Measurements from ENCODE around the gene GGTA1. TPM values are rescaled to one million over a fixed set of nuclear protein-coding genes. Genes with fewer than 3 reads are reported as not detected.
"Not testable (repeated sequence)": the region's sequence is repeated elsewhere in the genome, so short reads cannot be mapped to it uniquely, and the experiment has no call there.

GGTA1 gene
- total and polyA plus RNA-seq, 2 donors from 2014 or later, result 6.8 to 11.0 TPM

DNA sequence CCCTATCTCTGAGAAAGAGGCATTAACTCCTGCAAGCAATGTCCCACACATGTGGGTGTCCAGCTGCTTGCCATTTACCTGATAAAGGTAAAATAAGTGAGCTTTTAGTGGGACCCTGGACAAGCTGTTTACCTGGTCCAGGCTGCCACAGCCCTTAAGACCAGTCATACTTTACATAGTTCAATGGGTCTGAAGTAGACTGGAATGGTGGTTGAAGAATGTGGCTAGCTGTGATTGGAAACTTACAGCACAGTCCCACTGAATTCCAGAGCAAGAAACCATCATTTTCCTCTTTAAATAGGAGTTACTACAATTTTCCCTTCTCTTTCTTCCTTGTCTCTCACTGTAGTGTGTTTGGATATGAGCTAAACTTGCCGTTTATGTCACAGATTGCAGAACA lies 60.6 kb downstream of the GGTA1 start:
- Histone ChIP-seq H3K27ac (ENCODE audit: low read depth in 2 of 2, low read length in 2 of 2) (no peak overlapping the region), H3K27me3 (ENCODE audit: control insufficient read depth, insufficient read depth, low read length) (no peaks in the 10 kb centered on the region), H3K4me1 (ENCODE audit: control insufficient read depth in 2 of 3, insufficient read depth in 2 of 3, low read depth in 1 of 3, low read length in 3 of 3) (no peaks in the 10 kb centered on the region), H3K36me3 (ENCODE audit: control insufficient read depth in 2 of 3, insufficient read depth in 3 of 3, low read length in 3 of 3) (no peaks in the 10 kb centered on the region), H3K9ac (ENCODE audit: low read length in 3 of 3) (no peak overlapping the region), H3K9me3 (ENCODE audit: control insufficient read depth in 2 of 3, insufficient read depth in 1 of 3, low read length in 3 of 3) (no peaks in the 10 kb centered on the region), H3K4me3 (ENCODE audit: low read length in 3 of 3) (no peak overlapping the region)
- DNase-seq (no peak), FAIRE-seq (no peak)
- intact Hi-C loops (cut with DNase I), result no loop called here
- TF ChIP-seq, protein P1, sequence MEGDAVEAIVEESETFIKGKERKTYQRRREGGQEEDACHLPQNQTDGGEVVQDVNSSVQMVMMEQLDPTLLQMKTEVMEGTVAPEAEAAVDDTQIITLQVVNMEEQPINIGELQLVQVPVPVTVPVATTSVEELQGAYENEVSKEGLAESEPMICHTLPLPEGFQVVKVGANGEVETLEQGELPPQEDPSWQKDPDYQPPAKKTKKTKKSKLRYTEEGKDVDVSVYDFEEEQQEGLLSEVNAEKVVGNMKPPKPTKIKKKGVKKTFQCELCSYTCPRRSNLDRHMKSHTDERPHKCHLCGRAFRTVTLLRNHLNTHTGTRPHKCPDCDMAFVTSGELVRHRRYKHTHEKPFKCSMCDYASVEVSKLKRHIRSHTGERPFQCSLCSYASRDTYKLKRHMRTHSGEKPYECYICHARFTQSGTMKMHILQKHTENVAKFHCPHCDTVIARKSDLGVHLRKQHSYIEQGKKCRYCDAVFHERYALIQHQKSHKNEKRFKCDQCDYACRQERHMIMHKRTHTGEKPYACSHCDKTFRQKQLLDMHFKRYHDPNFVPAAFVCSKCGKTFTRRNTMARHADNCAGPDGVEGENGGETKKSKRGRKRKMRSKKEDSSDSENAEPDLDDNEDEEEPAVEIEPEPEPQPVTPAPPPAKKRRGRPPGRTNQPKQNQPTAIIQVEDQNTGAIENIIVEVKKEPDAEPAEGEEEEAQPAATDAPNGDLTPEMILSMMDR (IDR thresholded peaks at IDR 0.05; ENCODE audit: borderline replicate concordance, extremely low read depth, insufficient read depth), result no peak

DNA sequence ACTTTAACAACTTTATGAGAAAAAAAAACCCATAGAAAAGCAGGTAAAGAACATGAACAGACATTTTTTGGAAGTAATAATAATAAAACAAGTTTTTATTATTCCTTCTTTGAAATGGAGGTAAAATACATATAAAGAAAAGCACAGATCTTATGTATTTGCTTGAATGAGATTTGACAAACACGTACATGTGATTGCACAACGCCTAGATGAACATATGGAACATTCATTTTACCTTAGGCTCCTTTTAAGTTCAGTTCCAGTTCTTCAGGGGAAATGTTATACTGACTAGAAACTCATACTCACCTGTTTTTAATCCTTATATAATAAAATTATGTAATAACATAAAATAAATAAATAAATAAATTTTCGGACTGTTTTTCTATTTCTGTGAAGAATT lies 61.8 kb downstream of the GGTA1 start:
- TF ChIP-seq, protein P1 (IDR thresholded peaks at IDR 0.05; ENCODE audit: borderline replicate concordance, extremely low read depth, insufficient read depth), result no peak
- no peak for FAIRE-seq

DNA sequence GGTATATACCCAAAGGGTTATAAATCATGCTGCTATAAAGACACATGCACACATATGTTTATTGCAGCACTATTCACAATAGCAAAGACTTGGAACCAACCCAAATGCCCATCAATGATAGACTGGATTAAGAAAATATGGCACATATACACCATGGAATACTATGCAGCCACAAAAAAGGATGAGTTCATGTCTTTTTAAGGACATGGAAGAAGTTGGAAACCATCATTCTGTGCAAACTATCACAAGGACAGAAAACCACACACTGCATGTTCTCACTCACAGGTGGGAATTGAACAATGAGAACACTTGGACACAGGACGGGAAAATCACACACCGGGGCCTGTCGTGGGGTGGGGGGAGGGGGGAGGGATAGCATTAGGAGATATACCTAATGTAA lies 62.6 kb downstream of the GGTA1 start:
- not testable (repeated sequence) for H3K27ac ChIP-seq (ENCODE audit: low read depth in 2 of 2, low read length in 2 of 2)

More for the DNA sequence above, 61.8 kb downstream of the GGTA1 start:
- H3K9ac ChIP-seq (ENCODE audit: low read length in 3 of 3), result no peak overlapping the region
- intact Hi-C loops (cut with DNase I), result no loop called here
- H3K27ac ChIP-seq (ENCODE audit: low read depth in 2 of 2, low read length in 2 of 2), result no peak overlapping the region
- H3K4me3 ChIP-seq (ENCODE audit: low read length in 3 of 3), result no peak overlapping the region
- no peak for DNase-seq
- no peaks in the 10 kb centered on the region for H3K27me3 ChIP-seq (ENCODE audit: control insufficient read depth, insufficient read depth, low read length)
- no peaks in the 10 kb centered on the region for H3K4me1 ChIP-seq (ENCODE audit: control insufficient read depth in 2 of 3, insufficient read depth in 2 of 3, low read depth in 1 of 3, low read length in 3 of 3)
- no peaks in the 10 kb centered on the region for H3K9me3 ChIP-seq (ENCODE audit: control insufficient read depth in 2 of 3, insufficient read depth in 1 of 3, low read length in 3 of 3)
- no peaks in the 10 kb centered on the region for H3K36me3 ChIP-seq (ENCODE audit: control insufficient read depth in 2 of 3, insufficient read depth in 3 of 3, low read length in 3 of 3)

DNA sequence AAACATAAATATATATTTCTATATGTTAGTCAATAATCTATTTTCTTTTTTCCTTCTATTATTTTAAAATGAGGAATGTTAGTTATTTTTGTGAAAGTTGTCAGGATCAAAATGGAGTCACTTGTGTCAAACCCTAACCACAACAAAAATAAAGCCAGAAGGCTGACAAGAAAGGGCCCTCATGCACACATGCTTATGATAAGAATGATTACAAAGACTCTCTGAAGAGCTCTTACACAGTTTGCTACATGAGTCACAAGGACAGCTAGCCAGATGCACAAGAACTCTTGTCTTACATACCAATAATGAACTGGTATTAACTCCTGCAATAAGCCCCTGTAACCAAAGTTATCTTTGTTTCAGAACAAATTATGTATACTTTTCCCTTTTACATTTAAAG lies 64.7 kb downstream of the GGTA1 start:
- no peak for FAIRE-seq

More for the DNA sequence above, 62.6 kb downstream of the GGTA1 start:
- intact Hi-C loops (cut with DNase I); H3K9me3 ChIP-seq (ENCODE audit: control insufficient read depth in 2 of 3, insufficient read depth in 1 of 3, low read length in 3 of 3); H3K9ac ChIP-seq (ENCODE audit: low read length in 3 of 3); H3K27me3 ChIP-seq (ENCODE audit: control insufficient read depth, insufficient read depth, low read length); H3K4me1 ChIP-seq (ENCODE audit: control insufficient read depth in 2 of 3, insufficient read depth in 2 of 3, low read depth in 1 of 3, low read length in 3 of 3); H3K4me3 ChIP-seq (ENCODE audit: low read length in 3 of 3); H3K36me3 ChIP-seq (ENCODE audit: control insufficient read depth in 2 of 3, insufficient read depth in 3 of 3, low read length in 3 of 3); FAIRE-seq; DNase-seq: not testable (repeated sequence)

More for the DNA sequence above, 64.7 kb downstream of the GGTA1 start:
- Histone ChIP-seq H3K27ac (ENCODE audit: low read depth in 2 of 2, low read length in 2 of 2) (no peak overlapping the region), H3K36me3 (ENCODE audit: control insufficient read depth in 2 of 3, insufficient read depth in 3 of 3, low read length in 3 of 3) (no peaks in the 10 kb centered on the region), H3K4me3 (ENCODE audit: low read length in 3 of 3) (no peak overlapping the region), H3K9ac (ENCODE audit: low read length in 3 of 3) (no peak overlapping the region), H3K9me3 (ENCODE audit: control insufficient read depth in 2 of 3, insufficient read depth in 1 of 3, low read length in 3 of 3) (no peaks in the 10 kb centered on the region), H3K27me3 (ENCODE audit: control insufficient read depth, insufficient read depth, low read length) (no peaks in the 10 kb centered on the region), H3K4me1 (ENCODE audit: control insufficient read depth in 2 of 3, insufficient read depth in 2 of 3, low read depth in 1 of 3, low read length in 3 of 3) (no peaks in the 10 kb centered on the region)
- TF ChIP-seq, protein P1 (IDR thresholded peaks at IDR 0.05; ENCODE audit: borderline replicate concordance, extremely low read depth, insufficient read depth), result no peak
- DNase-seq, result no peak
- intact Hi-C loops (cut with DNase I), result no loop called here

All from kidney (tissue), 14 donors.